Islet precursor cell (in vitro differentiated cells): Measurements from ENCODE around the gene PRIM1.
"Not testable (repeated sequence)": the region's sequence is repeated elsewhere in the genome, so short reads cannot be mapped to it uniquely, and the experiment has no call there.

ENCODE experiments used
- DNase-seq: peaks from one replicate; pipeline ENCODE4 v3.0.0-alpha.2; 2018

The PRIM1 gene

GRCh38 chr12:56751712-56752598 is at the start of gene PRIM1:
Gene PRIM1 (minus strand): TSS chr12:56752323. CDS start chr12:56752298, 25 bp downstream.
- peak; percentile 95 for DNase-seq

GRCh38 chr12:56800221-56800620 is 48.1 kb upstream of the PRIM1 start:
- no peak for DNase-seq

- DNase-seq = not testable (repeated sequence)
Observed at GRCh38 chr12:56799345-56799744, 47.2 kb upstream of the PRIM1 start.

- not testable (repeated sequence) for DNase-seq
Observed at GRCh38 chr12:56795791-56796190, 43.7 kb upstream of the PRIM1 start.

GRCh38 chr12:56795046-56795562 is 43.0 kb upstream of the PRIM1 start:
- not testable (repeated sequence) for DNase-seq

GRCh38 chr12:56793124-56793523 is 41.0 kb upstream of the PRIM1 start:
- not testable (repeated sequence) for DNase-seq

- no peak for DNase-seq
Observed at GRCh38 chr12:56792678-56793077, 40.6 kb upstream of the PRIM1 start.

- not testable (repeated sequence) for DNase-seq
Observed at GRCh38 chr12:56789429-56789828, 37.3 kb upstream of the PRIM1 start.

GRCh38 chr12:56787498-56787897 is 35.4 kb upstream of the PRIM1 start:
- no peak for DNase-seq

- DNase-seq = no peak
Observed at GRCh38 chr12:56785874-56786273, 33.8 kb upstream of the PRIM1 start.

- DNase-seq = no peak
Observed at GRCh38 chr12:56785141-56785865, 33.2 kb upstream of the PRIM1 start.

- DNase-seq = no peak
Observed at GRCh38 chr12:56781726-56782125, 29.6 kb upstream of the PRIM1 start.

GRCh38 chr12:56778756-56779155 is 26.6 kb upstream of the PRIM1 start:
- no peak for DNase-seq

- no peak for DNase-seq
Observed at GRCh38 chr12:56776654-56777053, 24.5 kb upstream of the PRIM1 start.

- DNase-seq = no peak
Observed at GRCh38 chr12:56775638-56776037, 23.5 kb upstream of the PRIM1 start.

GRCh38 chr12:56773113-56773512 is 21.0 kb upstream of the PRIM1 start:
- DNase-seq = no peak

- DNase-seq = no peak
Observed at GRCh38 chr12:56772625-56773024, 20.5 kb upstream of the PRIM1 start.

- no peak for DNase-seq
Observed at GRCh38 chr12:56769868-56770267, 17.7 kb upstream of the PRIM1 start.

GRCh38 chr12:56768424-56768823 is 16.3 kb upstream of the PRIM1 start:
- no peak for DNase-seq

- DNase-seq = no peak
Observed at GRCh38 chr12:56766535-56766934, 14.4 kb upstream of the PRIM1 start.

GRCh38 chr12:56763753-56764657 is 11.9 kb upstream of the PRIM1 start:
- DNase-seq = no peak

- DNase-seq = no peak
Observed at GRCh38 chr12:56761812-56762211, 9.7 kb upstream of the PRIM1 start.

GRCh38 chr12:56760460-56760859 is 8.3 kb upstream of the PRIM1 start:
- no peak for DNase-seq
